Measurements from ENCODE around the gene PUM2. TPM values are rescaled to one million over a fixed set of nuclear protein-coding genes. Genes with fewer than 3 reads are reported as not detected.

The PUM2 gene
- total and polyA plus RNA-seq, 2 of the 8 experiments (the other 6 are each of a cell fraction or from before 2014, with no cell fraction given), result 46.6 to 114 TPM

GRCh38 chr2:20205915-20206524 lies 144.6 kb downstream of the PUM2 start:
- H2AK5ac ChIP-seq (ENCODE audit: low read depth, low read length), result no peak overlapping the region
- DNase-seq (ENCODE audit: low read depth in 1 of 2, low spot score in 2 of 2), result no peak
- H4K91ac ChIP-seq (replicated peaks; ENCODE audit: insufficient read length, low read length), result no peak overlapping the region
- H3K14ac ChIP-seq (ENCODE audit: insufficient read length), result no peak overlapping the region
- H3K79me2 ChIP-seq (ENCODE audit: control insufficient read depth in 1 of 2, insufficient read depth in 2 of 2, low read length in 2 of 2), result peaks cover 0 to 41% of the 10 kb centered on the region in 2 experiments; a peak in 2 of 4 replicates
- no peak for FAIRE-seq
- H4K8ac ChIP-seq (ENCODE audit: extremely low read depth, insufficient read depth, low read length), result no peak overlapping the region
- ChIA-PET POLR2A (ENCODE audit: partially characterized antibody) (interaction anchor here (1.0 to 3.6 kb wide), 2 partner anchors 14 to 18 kb away, joined by 4 to 13 read pairs; partner anchors contain the start of gene SDC1), CTCF (ENCODE audit: partially characterized antibody) (interaction anchor here (0.6 to 10.6 kb wide), 10 partner anchors 10 to 121 kb away, joined by 3 to 104 read pairs (median 3); partner anchors contain the start of gene SDC1)
- H3K4me1 ChIP-seq (replicated peaks in 1 of 4; ENCODE audit: control insufficient read depth in 3 of 4, insufficient read depth in 4 of 4, low read length in 3 of 4), result 0 out of 7 replicates have a peak, but pooled peaks cover 0 to 2% (median 0%) of the 10 kb centered on the region in 4 experiments
- no peaks in the 10 kb centered on the region; a peak in 1 of 4 replicates for H3K9me3 ChIP-seq (ENCODE audit: insufficient read depth in 2 of 2, low read depth in 1 of 2, low read length in 1 of 2)
- H4K5ac ChIP-seq (ENCODE audit: insufficient read length, low read depth, low read length), result no peak overlapping the region
- H3K23me2 ChIP-seq (ENCODE audit: low read depth, low read length), result no peaks in the 10 kb centered on the region
- H3K4me3 ChIP-seq (ENCODE audit: extremely low read depth in 1 of 4, insufficient read depth in 2 of 4, low read depth in 3 of 4, low read length in 4 of 4), result no peak overlapping the region
- no peak overlapping the region for H2BK12ac ChIP-seq (ENCODE audit: low read depth, low read length)
- peaks cover 4 to 42% (median 24%) of the 10 kb centered on the region in 4 experiments; a peak in 6 of 8 replicates for H3K36me3 ChIP-seq (ENCODE audit: control insufficient read depth in 2 of 4, insufficient read depth in 4 of 4, low read length in 3 of 4)
- WGBS, 2 experiments (ENCODE audit: extremely low coverage in 1 of 2, insufficient coverage in 1 of 2, insufficient read length in 1 of 2, insufficient replicate concordance in 2 of 2, low coverage in 1 of 2, low lambda C conversion rate in 2 of 2, missing lambda C conversion rate in 1 of 2), result 88% methylated on average over 7 of the region's 10 CpGs; no CpG with 5 or more reads in 1 of the 2 experiments
- no peak overlapping the region for H2BK5ac ChIP-seq (ENCODE audit: low read depth, low read length)
- H3K27ac ChIP-seq (ENCODE audit: low read depth, low read length), result no peak overlapping the region
- no peak overlapping the region for H2BK15ac ChIP-seq (ENCODE audit: low read length)
- H2BK120ac ChIP-seq (replicated peaks; ENCODE audit: low read depth, low read length), result no peak overlapping the region
- H3K4me2 ChIP-seq (ENCODE audit: insufficient read depth in 1 of 2, low read depth in 2 of 2, low read length in 2 of 2), result no peak overlapping the region
- H3K23ac ChIP-seq (ENCODE audit: insufficient read length), result no peak overlapping the region
- H3K79me1 ChIP-seq (ENCODE audit: low read depth, low read length), result no peaks in the 10 kb centered on the region; the same call in 1 of the 2 replicates
- no peak overlapping the region for H2AFZ ChIP-seq (ENCODE audit: low read length)
- no peak overlapping the region for H3K9ac ChIP-seq (replicated peaks in 1 of 4; ENCODE audit: extremely low read depth in 1 of 4, low read depth in 3 of 4, low read length in 3 of 4)
- H3K4ac ChIP-seq (replicated peaks; ENCODE audit: insufficient read length, low read depth, low read length), result no peak overlapping the region
- no peak overlapping the region for H3K56ac ChIP-seq (replicated peaks; ENCODE audit: insufficient read length, low read depth, low read length)
- H3K27me3 ChIP-seq (replicated peaks in 1 of 4; ENCODE audit: control insufficient read depth in 3 of 4, extremely low read depth in 1 of 4, insufficient read depth in 3 of 4, low read length in 3 of 4), result no peaks in the 10 kb centered on the region
- no peak overlapping the region for H3K18ac ChIP-seq (ENCODE audit: extremely low read depth, low read length)
- no peak overlapping the region for H2BK20ac ChIP-seq (ENCODE audit: low read length)
- peaks cover 7 to 11% of the 10 kb centered on the region in 2 experiments for H4K20me1 ChIP-seq (replicated peaks in 1 of 2; ENCODE audit: control insufficient read depth in 1 of 2, insufficient read depth in 2 of 2, low read length in 2 of 2)
- no peak for TF ChIP-seq CREB1 (IDR thresholded peaks at IDR 0.05)
- no peak for TF ChIP-seq SIN3A (conservative IDR thresholded peaks at IDR 0.05 in 1 of 2, IDR thresholded peaks at IDR 0.05 in 1 of 2; ENCODE audit: low read depth in 1 of 2, low read length in 2 of 2)
- no peak for TF ChIP-seq CBX8 (IDR thresholded peaks at IDR 0.05; ENCODE audit: borderline replicate concordance, low read depth, low read length)
- no peak for TF ChIP-seq CHD1 (IDR thresholded peaks at IDR 0.05; ENCODE audit: low read depth, low read length)
- no peak for TF ChIP-seq POU5F1 (IDR thresholded peaks at IDR 0.05; ENCODE audit: low read depth, low read length)
- TF ChIP-seq RAD21 (IDR thresholded peaks at IDR 0.05 in 1 of 2, conservative IDR thresholded peaks at IDR 0.05 in 1 of 2; ENCODE audit: low read depth in 2 of 2, low read length in 2 of 2), result no peak
- no peak for TF ChIP-seq ASH2L (IDR thresholded peaks at IDR 0.05; ENCODE audit: low read length)
- TF ChIP-seq FOSL1 (IDR thresholded peaks at IDR 0.05; ENCODE audit: insufficient read depth, low read depth, low read length), result no peak
- no peak for TF ChIP-seq RNF2 (IDR thresholded peaks at IDR 0.05; ENCODE audit: borderline replicate concordance, low read depth, low read length, missing control alignments, poor library complexity, severe bottlenecking)
- no peak for TF ChIP-seq ATF2 (IDR thresholded peaks at IDR 0.05; ENCODE audit: low read length)

Data from H1 (cell line).